Peyer's patch (tissue), 4 donors: ENCODE results near the gene DZIP3. TPM values are rescaled to one million over a fixed set of nuclear protein-coding genes. Genes with fewer than 3 reads are reported as not detected.

ENCODE experiments used
- DNase-seq, 3 donors: peaks; one replicate each; pipeline ENCODE4 v3.0.0-alpha.2; 2017 to 2019
- H3K27ac ChIP-seq, 4 donors: fragments of 200-600 bp; sonication (generic); one replicate each; pipeline ENCODE4 v1.5.1; 2016 to 2019
- H3K27me3 ChIP-seq, 2 donors: fragments of 200-600 bp; sonication (generic); one replicate each; pipeline ENCODE4 v1.5.1; 2019
- H3K36me3 ChIP-seq, 3 donors: fragments of 200-600 bp; sonication (generic); one replicate each; pipeline ENCODE4 v1.5.1; 2016 to 2019
- H3K4me1 ChIP-seq, 4 donors: fragments of 200-600 bp; sonication (generic); one replicate each; pipeline ENCODE4 v1.5.1; 2016 to 2019
- H3K4me3 ChIP-seq, 4 donors: fragments of 200-600 bp; sonication (generic); 1 replicate in 3 of 4; 2 replicates in 1 of 4; pipeline ENCODE4 v1.5.1; 2016 to 2019; ENCODE audit warnings: mild to moderate bottlenecking in 1 of 4
- H3K9me3 ChIP-seq, 4 donors: fragments of 200-600 bp; sonication (generic); one replicate each; pipeline ENCODE4 v1.5.1; 2016 to 2019; ENCODE audit warnings: mild to moderate bottlenecking in 1 of 4
- CTCF ChIP-seq, 6 experiments: fragments of 450-650 bp in 4 of 6; fragments of 200-600 bp in 2 of 6; sonication (generic) in 1 of 6; IDR thresholded peaks; one replicate each; pipeline ENCODE4 v1.5.1; 2017 to 2019; ENCODE audit warnings: antibody characterized with exemption in 6 of 6, mild to moderate bottlenecking in 3 of 6, moderate library complexity in 1 of 6
- POLR2A ChIP-seq, 2 donors: fragments of 450-650 bp; IDR thresholded peaks; one replicate each; pipeline ENCODE4 v1.5.1; 2017; ENCODE audit warnings: antibody characterized with exemption in 2 of 2, mild to moderate bottlenecking in 2 of 2, moderate library complexity in 2 of 2
- small RNA-seq, 2 donors: library from RNA; depleted of rRNA; stranded (forward); fragments of <200 nt; gene quantifications; one replicate each; pipeline ENCODE3, GENCODE V24; 2016
- total RNA-seq, 4 donors: library from RNA; depleted of rRNA; stranded (reverse); fragments of >200 nt; gene quantifications; one replicate each; pipeline ENCODE4 v1.1.0, GENCODE V29; 2016

DZIP3 gene
- total RNA-seq, 4 donors from 2014 or later = 4.6 to 21.5 (median 5.9) TPM

GRCh38 chr3:108724101-108724500, 134.6 kb downstream of the DZIP3 start:
- H3K27me3 ChIP-seq = no peaks in the 10 kb centered on the region
- H3K9me3 ChIP-seq = no peaks in the 10 kb centered on the region
- no peaks in the 10 kb centered on the region for H3K36me3 ChIP-seq
- H3K4me1 ChIP-seq = no peaks in the 10 kb centered on the region
- no peak overlapping the region for H3K4me3 ChIP-seq
- TF ChIP-seq CTCF (IDR thresholded peaks at IDR 0.05) (no peak), POLR2A (IDR thresholded peaks at IDR 0.05) (no peak)
- no peak for DNase-seq
- H3K27ac ChIP-seq = no peak overlapping the region

- no peaks in the 10 kb centered on the region for H3K9me3 ChIP-seq
- no peak overlapping the region for H3K27ac ChIP-seq
- H3K4me1 ChIP-seq = no peaks in the 10 kb centered on the region
- no peaks in the 10 kb centered on the region for H3K27me3 ChIP-seq
- no peak for DNase-seq
- no peak overlapping the region for H3K4me3 ChIP-seq
- TF ChIP-seq CTCF (IDR thresholded peaks at IDR 0.05) (no peak), POLR2A (IDR thresholded peaks at IDR 0.05) (no peak)
- H3K36me3 ChIP-seq = no peaks in the 10 kb centered on the region
These were observed 138.6 kb downstream of the DZIP3 start for GRCh38 chr3:108728105-108728504.

- H3K27ac ChIP-seq = no peak overlapping the region
- H3K9me3 ChIP-seq = no peaks in the 10 kb centered on the region
- no peaks in the 10 kb centered on the region for H3K4me1 ChIP-seq
- no peak for DNase-seq
- H3K36me3 ChIP-seq = no peaks in the 10 kb centered on the region
- no peaks in the 10 kb centered on the region for H3K27me3 ChIP-seq
- TF ChIP-seq POLR2A (IDR thresholded peaks at IDR 0.05) (no peak), CTCF (IDR thresholded peaks at IDR 0.05) (no peak)
- H3K4me3 ChIP-seq = no peak overlapping the region
These were observed 139.4 kb downstream of the DZIP3 start for GRCh38 chr3:108728934-108729333.

GRCh38 chr3:108736821-108737220, 147.3 kb downstream of the DZIP3 start:
- no peak overlapping the region for H3K4me3 ChIP-seq
- DNase-seq = no peak

GRCh38 chr3:108742929-108743328, 153.4 kb downstream of the DZIP3 start:
- no peak for DNase-seq
- H3K36me3 ChIP-seq = no peaks in the 10 kb centered on the region
- no peaks in the 10 kb centered on the region for H3K9me3 ChIP-seq
- TF ChIP-seq POLR2A (IDR thresholded peaks at IDR 0.05) (no peak), CTCF (IDR thresholded peaks at IDR 0.05) (no peak)
- no peak overlapping the region for H3K27ac ChIP-seq
- H3K4me1 ChIP-seq = no peaks in the 10 kb centered on the region
- no peak overlapping the region for H3K4me3 ChIP-seq
- H3K27me3 ChIP-seq = no peaks in the 10 kb centered on the region

More at GRCh38 chr3:108736821-108737220, 147.3 kb downstream of the DZIP3 start:
- Histone ChIP-seq H3K27ac (no peak overlapping the region), H3K36me3 (no peaks in the 10 kb centered on the region), H3K9me3 (no peaks in the 10 kb centered on the region), H3K27me3 (no peaks in the 10 kb centered on the region), H3K4me1 (no peaks in the 10 kb centered on the region)
- TF ChIP-seq POLR2A (IDR thresholded peaks at IDR 0.05) (no peak), CTCF (IDR thresholded peaks at IDR 0.05) (no peak)

Small RNAs within 50 kb of the gene (small RNA-seq; reads per million reads assigned to genes)
- gene AC092185.1 = 0 to 0.06 reads per million in 2 donors
- 0 reads per million in 2 donors for gene RF00156

Other genes starting within 250 kb of the DZIP3 start
- gene MYH15, start 79.1 kb upstream of the DZIP3 start, total RNA-seq = under 1 TPM in 2 of 4 donors, not detected in 2; 0.18 to 0.38 TPM
- gene CIP2A, start 284 bp upstream of the DZIP3 start, total RNA-seq = 1 to 10 TPM; 2.1 to 7.4 (median 4.5) TPM
- 10 to 100 TPM; 10.2 to 42.1 (median 16.5) TPM for gene RETNLB, start 167.7 kb downstream of the DZIP3 start, total RNA-seq
- 1 to 10 TPM in 2 of 4 donors, not detected in 2; 2.3 to 3.3 TPM for gene TRAT1, start 233.1 kb downstream of the DZIP3 start, total RNA-seq